DMS79 (cell line): ENCODE data around the gene SPAAR.

Source experiments
- DNase-seq: peaks from one replicate; lab custom pipeline; 2025; lab: John Stamatoyannopoulos, UW

SPAAR gene

DNA sequence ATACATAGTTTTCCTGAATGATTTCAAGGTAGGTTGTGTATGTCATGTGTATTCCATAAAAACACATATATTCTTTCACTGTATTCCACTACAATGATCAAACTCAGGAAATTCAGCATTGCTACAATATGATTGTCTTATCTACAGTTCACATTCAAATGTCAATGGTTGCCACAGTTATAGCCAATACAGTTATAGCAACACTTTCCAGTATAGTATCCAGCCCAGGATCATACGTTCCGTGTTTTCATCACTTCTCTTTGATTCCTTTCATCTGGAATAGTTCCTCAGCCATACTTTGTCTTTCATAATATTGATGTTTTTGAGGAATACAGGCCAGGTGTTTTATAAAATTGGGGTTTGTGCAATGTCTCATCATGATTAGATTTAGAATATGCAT lies 39.2 kb downstream of the SPAAR start:
- no peak for DNase-seq

DNA sequence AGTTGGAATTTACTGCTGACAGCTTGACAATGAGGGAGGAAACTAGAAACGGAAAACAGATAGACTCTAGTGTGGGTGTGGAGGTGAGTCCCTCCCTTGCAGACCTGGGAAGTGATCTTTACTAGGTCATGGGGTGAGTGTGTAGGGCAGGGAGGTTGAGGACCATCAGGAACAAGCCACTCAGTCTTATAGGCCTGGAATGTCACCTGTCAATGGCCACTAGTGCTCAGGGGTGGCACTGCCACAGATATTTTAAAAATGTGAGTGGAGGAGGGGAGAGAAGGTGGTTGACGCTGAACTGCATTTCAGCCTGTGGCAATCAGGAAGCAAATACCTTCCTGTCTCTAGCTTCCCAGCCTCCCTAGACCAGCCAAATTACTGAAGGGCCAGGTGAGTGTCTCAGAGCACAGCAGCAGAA lies 39.6 kb downstream of the SPAAR start:
- no peak for DNase-seq

DNA sequence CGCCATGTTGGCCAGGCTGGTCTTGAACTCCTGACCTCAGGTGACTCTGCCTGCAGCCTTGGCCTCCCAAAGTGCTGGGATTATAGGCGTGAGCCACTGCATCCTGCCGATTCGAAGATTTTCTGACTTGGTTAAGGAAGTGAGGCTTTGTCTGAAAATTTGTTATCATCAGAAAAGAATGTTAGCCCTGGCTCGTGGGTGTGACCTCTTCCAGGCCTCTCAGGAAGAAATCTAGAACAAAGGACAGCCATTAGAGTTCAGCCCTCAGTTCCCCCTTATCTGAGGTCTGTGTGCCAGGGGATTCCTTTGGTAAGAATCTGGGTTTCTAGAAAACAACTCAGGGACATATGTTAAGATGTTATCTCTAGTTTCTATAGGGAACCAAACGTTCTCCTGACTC lies 42.4 kb downstream of the SPAAR start:
- no peak for DNase-seq

DNA sequence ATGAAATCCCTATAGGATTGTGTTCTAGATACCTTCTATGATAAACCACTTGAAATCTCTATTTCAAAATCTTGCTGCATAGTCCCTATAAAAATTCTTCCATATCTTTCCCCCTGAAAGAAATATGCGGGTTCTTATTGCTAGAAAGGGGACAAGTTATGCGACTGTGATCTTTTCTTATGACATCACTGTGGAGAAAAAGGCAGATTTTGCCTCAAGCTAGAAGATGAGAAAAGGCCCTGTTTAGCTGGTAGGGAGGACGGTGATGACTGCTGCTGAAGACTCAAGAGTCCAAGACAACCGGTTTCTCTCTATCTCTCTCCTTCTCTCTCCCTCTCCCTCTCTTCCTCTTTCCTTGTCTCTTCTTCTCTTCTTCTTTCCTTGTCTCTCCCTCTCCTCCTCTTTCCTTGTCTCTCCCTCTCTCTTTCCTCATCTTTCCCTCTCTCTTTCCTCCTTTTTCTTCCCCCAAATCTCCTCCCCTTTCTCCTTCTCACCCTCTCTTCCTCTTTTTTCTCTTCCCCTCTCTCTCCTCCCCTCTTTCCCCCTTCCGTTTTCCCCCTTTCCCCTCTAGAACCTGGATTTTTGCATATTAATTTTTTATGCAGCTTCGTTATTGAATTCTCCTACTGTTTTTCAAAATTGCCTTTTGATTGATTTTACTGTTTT lies 43.4 kb downstream of the SPAAR start:
- no peak for DNase-seq

DNA sequence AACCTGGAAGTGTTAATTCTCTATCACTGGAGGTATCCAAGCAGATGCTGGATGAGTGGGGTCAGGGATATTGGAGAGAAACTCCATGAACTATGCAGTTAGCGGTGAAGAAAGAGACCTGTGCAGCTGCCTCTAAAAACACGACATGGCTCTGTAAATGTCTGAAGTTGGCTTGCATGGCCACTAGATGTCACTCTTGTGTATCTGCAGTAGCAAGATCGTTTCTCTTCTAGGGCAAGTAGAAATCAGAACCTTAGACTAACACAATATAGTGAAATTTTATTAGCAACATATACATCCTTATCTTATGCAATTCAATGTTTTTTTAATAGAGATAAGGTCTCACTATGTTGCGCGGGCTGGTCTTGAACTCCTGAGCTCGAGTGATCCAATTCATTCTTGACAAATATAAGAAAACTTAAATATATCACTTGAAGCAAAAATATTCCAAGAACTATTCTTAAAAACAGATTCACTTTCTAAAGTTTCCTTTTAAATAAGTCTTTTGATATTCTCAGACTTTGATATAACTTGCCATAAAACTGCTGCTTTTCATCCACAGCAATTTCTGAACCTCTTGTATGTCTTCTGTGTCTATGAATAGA lies 45.8 kb downstream of the SPAAR start:
- DNase-seq = peak; percentile 49

GRCh38 chr9:35956651-35957050 lies 47.4 kb downstream of the SPAAR start:
- DNase-seq = no peak

DNA sequence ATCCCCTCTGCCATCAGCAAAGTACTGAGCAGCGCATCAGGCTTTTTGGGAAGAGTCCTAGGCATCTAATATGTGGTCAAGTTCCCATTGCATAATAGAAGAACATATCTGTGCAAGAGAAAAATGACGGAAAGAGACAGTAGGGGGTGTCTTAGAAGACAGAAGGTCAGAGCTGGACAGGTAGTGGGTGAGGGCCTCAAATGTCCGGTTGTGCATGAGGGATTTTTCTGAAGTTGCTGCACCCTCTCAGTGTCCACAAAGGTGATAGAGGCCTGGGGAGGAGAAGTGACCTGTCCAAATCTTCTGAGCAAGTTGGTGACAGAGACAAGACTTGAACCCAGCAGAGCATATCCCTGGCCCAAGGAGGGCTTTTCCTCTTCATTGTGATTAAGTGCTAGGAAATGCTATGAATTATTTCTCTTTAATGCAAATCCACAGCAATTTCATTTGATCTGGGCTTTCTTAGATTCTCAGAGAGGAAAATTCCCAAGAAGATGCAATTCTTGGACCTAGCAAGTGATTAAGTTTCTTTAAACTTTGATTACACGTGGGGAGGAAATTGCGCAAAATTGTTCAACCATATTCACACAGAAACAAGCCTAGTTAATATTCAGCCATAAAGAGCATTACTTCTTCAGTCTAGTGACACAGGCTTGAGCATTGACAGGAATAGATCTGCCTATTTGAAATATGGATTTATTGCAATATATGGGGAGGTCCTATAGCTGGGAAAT lies 49.0 kb downstream of the SPAAR start, which contains the start of gene OR2S2:
Gene OR2S2, minus strand, starts transcription at position 51 of the 734 bp plus-strand sequence. CDS start 56 bp downstream, outside the sequence.
- no peak for DNase-seq

GRCh38 chr9:35960039-35960655 lies 50.9 kb downstream of the SPAAR start:
- DNase-seq = no peak
